Upper lobe of left lung (tissue), 4 donors: ENCODE data around the gene HPS1.

Experiments
- CTCF ChIP-seq, 6 experiments: fragments of 450-650 bp in 4 of 6; fragments of 200-600 bp in 2 of 6; sonication (generic) in 2 of 6; IDR thresholded peaks; one replicate each; pipeline ENCODE4 v1.5.1; 2016 to 2019; ENCODE audit warnings: antibody characterized with exemption in 6 of 6
- EP300 ChIP-seq, 4 donors: sonication (generic); formaldehyde crosslinking; IDR thresholded peaks; one replicate each; pipeline ENCODE4 v1.5.1; 2017; ENCODE audit warnings: antibody characterized with exemption in 4 of 4, control low read depth in 2 of 4
- POLR2A ChIP-seq, 4 donors: fragments of 450-650 bp; IDR thresholded peaks; one replicate each; pipeline ENCODE4 v1.5.1; 2016 to 2017; ENCODE audit warnings: antibody characterized with exemption in 4 of 4, mild to moderate bottlenecking in 2 of 4
- POLR2AphosphoS5 ChIP-seq, 2 donors: sonication (generic); formaldehyde crosslinking; IDR thresholded peaks; one replicate each; pipeline ENCODE4 v1.5.1; 2017; ENCODE audit warnings: antibody characterized with exemption in 2 of 2

- TF ChIP-seq CTCF (IDR thresholded peaks at IDR 0.05) (no peak), POLR2A (IDR thresholded peaks at IDR 0.05) (no peak), POLR2AphosphoS5 (IDR thresholded peaks at IDR 0.05) (no peak), EP300 (IDR thresholded peaks at IDR 0.05) (no peak)
These were observed 29.2 kb downstream of the HPS1 start for GRCh38 chr10:98417481-98417959.
